H1 (cell line): ENCODE results near the gene FAM81A.

Experiments
- BCL11A ChIP-seq, 2 experiments: IDR thresholded peaks; one replicate each; pipeline ENCODE4 v1.6.1; 2011; ENCODE audit warnings: low read depth in 2 of 2, low read length in 2 of 2, mild to moderate bottlenecking in 2 of 2
- EGR1 ChIP-seq: IDR thresholded peaks from 2 replicates; pipeline ENCODE4 v1.6.1; 2011; ENCODE audit warnings: low read depth, low read length, borderline replicate concordance
- EZH2 ChIP-seq: fragments of 200-600 bp; sonication (generic); IDR thresholded peaks from 2 replicates; pipeline ENCODE4 v1.7.1; 2012; ENCODE audit warnings: low read depth, mild to moderate bottlenecking, moderate library complexity, low read length, inconsistent platforms; ENCODE audit not compliant: severe bottlenecking
- GABPA ChIP-seq: IDR thresholded peaks from 2 replicates; pipeline ENCODE4 v1.6.1; 2011; ENCODE audit warnings: mild to moderate bottlenecking, low read length, moderate library complexity, borderline replicate concordance; ENCODE audit not compliant: insufficient read depth
- POLR2A ChIP-seq, 2 experiments: IDR thresholded peaks; 1 replicate in 1 of 2; 2 replicates in 1 of 2; pipeline ENCODE4 v1.6.1; 2011; ENCODE audit warnings: low read depth in 2 of 2, low read length in 2 of 2, mild to moderate bottlenecking in 2 of 2; ENCODE audit errors: control extremely low read depth in 1 of 2
- RFX5 ChIP-seq: IDR thresholded peaks from 2 replicates; pipeline ENCODE4 v1.6.1; 2011; ENCODE audit warnings: low read depth, low read length, improper control_type of control experiment, borderline replicate concordance
- SUZ12 ChIP-seq: fragments of 200-600 bp; sonication (generic); IDR thresholded peaks from 2 replicates; pipeline ENCODE4 v1.6.1; 2012; ENCODE audit warnings: mild to moderate bottlenecking, inconsistent platforms, low read length, moderate library complexity, mixed read lengths
- TEAD4 ChIP-seq: IDR thresholded peaks from 2 replicates; pipeline ENCODE4 v1.6.1; 2012; ENCODE audit warnings: low read depth, low read length, inconsistent platforms, mixed read lengths
- ZNF274 ChIP-seq: IDR thresholded peaks from 2 replicates; pipeline ENCODE4 v1.7.0; 2012; ENCODE audit warnings: low read length, borderline replicate concordance; ENCODE audit errors: extremely low read depth
- TF ChIP-seq, protein P1 (sequence below), 3 experiments: IDR thresholded peaks; 1 replicate in 2 of 3; 2 replicates in 1 of 3; pipeline versions ENCODE4 v1.5.1 to v1.6.1; 2011; ENCODE audit warnings: low read length in 3 of 3, mild to moderate bottlenecking in 3 of 3, inconsistent platforms in 2 of 3, low read depth in 1 of 3, moderate library complexity in 1 of 3; ENCODE audit not compliant: insufficient read depth in 1 of 3; ENCODE audit errors: control extremely low read depth in 1 of 3
- TF ChIP-seq, protein P2 (sequence below): IDR thresholded peaks from 2 replicates; pipeline ENCODE4 v1.6.1; 2012; ENCODE audit warnings: inconsistent platforms

DNA sequence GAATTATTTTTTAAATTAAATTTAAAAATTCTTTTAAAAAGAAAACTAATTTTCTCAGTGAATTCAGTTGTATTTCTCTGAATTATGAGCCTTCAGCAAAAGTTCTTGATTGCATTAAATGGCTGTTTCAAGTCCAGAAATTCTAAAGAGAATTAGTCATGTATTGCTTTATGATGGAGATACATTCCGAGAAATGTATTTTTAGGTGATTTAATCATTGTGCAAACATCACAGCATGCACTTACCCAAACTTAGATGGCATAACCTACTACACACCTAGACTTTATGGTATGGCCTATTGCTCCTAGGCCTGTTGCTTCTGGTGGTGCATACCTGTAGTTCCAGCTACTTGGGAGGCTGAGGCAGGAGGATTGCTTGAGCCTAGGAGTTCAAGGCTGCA is 129.3 kb downstream of the FAM81A start:
- TF ChIP-seq, protein P1, sequence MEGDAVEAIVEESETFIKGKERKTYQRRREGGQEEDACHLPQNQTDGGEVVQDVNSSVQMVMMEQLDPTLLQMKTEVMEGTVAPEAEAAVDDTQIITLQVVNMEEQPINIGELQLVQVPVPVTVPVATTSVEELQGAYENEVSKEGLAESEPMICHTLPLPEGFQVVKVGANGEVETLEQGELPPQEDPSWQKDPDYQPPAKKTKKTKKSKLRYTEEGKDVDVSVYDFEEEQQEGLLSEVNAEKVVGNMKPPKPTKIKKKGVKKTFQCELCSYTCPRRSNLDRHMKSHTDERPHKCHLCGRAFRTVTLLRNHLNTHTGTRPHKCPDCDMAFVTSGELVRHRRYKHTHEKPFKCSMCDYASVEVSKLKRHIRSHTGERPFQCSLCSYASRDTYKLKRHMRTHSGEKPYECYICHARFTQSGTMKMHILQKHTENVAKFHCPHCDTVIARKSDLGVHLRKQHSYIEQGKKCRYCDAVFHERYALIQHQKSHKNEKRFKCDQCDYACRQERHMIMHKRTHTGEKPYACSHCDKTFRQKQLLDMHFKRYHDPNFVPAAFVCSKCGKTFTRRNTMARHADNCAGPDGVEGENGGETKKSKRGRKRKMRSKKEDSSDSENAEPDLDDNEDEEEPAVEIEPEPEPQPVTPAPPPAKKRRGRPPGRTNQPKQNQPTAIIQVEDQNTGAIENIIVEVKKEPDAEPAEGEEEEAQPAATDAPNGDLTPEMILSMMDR (IDR thresholded peaks at IDR 0.05; ENCODE audit: control extremely low read depth in 1 of 3, insufficient read depth in 1 of 3, low read depth in 1 of 3, low read length in 3 of 3) = no peak
- no peak for TF ChIP-seq SUZ12
- no peak for TF ChIP-seq GABPA
- TF ChIP-seq, protein P2, sequence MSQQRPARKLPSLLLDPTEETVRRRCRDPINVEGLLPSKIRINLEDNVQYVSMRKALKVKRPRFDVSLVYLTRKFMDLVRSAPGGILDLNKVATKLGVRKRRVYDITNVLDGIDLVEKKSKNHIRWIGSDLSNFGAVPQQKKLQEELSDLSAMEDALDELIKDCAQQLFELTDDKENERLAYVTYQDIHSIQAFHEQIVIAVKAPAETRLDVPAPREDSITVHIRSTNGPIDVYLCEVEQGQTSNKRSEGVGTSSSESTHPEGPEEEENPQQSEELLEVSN = no peak
- TF ChIP-seq EZH2 = no peak
- TF ChIP-seq ZNF274 = no peak
- TF ChIP-seq TEAD4 = no peak
- no peak for TF ChIP-seq EGR1
- no peak for TF ChIP-seq RFX5
- no peak for TF ChIP-seq POLR2A (IDR thresholded peaks at IDR 0.05; ENCODE audit: control extremely low read depth in 1 of 2, low read depth in 2 of 2, low read length in 2 of 2)
- no peak for TF ChIP-seq BCL11A (IDR thresholded peaks at IDR 0.05; ENCODE audit: low read depth in 2 of 2, low read length in 2 of 2)
